Natural killer cell treated with Interleukin-12 subunit alpha and Interleukin-12 subunit beta and Interleukin-15 and Interleukin-18, amount 100 ng/mL, for 72 hours (primary cell): ENCODE measurements around the gene ZFYVE21. TPM values are rescaled to one million over a fixed set of nuclear protein-coding genes. Genes with fewer than 3 reads are reported as not detected.
A peak's percentile ranks its signal among the peaks of the same experiment; 100 is the strongest.
"Not testable (repeated sequence)": the region's sequence is repeated elsewhere in the genome, so short reads cannot be mapped to it uniquely, and the experiment has no call there.

Source experiments
- ATAC-seq, 2 donors: fragments of 150-1000 bp; cut with Tn5 transposase in 1 of 2; sonication (Bioruptor Pico), chemical (Tn5 transposase) in 1 of 2; 2 replicates each; pipeline ENCODE4 v1.10.0; 2021
- DNase-seq: peaks from one replicate; pipeline ENCODE4 v3.0.0; 2022; ENCODE audit warnings: low spot score
- H3K27ac Mint-ChIP-seq, 2 donors: 1 replicate in 1 of 2; 2 replicates in 1 of 2; pipeline ENCODE4 v1.8.0; 2022; ENCODE audit warnings: mixed read lengths in 2 of 2, mild to moderate bottlenecking in 1 of 2, moderate library complexity in 1 of 2
- H3K27me3 Mint-ChIP-seq, 2 donors: 1 replicate in 1 of 2; 2 replicates in 1 of 2; pipeline ENCODE4 v1.8.0; 2022; ENCODE audit warnings: mixed read lengths in 2 of 2
- H3K36me3 Mint-ChIP-seq: one replicate; pipeline ENCODE4 v1.8.0; 2022; ENCODE audit warnings: mixed read lengths
- H3K4me1 Mint-ChIP-seq, 2 donors: 1 replicate in 1 of 2; 2 replicates in 1 of 2; pipeline ENCODE4 v1.8.0; 2022; ENCODE audit warnings: low read depth in 2 of 2, mixed read lengths in 2 of 2, mild to moderate bottlenecking in 1 of 2
- H3K4me3 Mint-ChIP-seq: one replicate; pipeline ENCODE4 v1.8.0; 2022; ENCODE audit warnings: mixed read lengths
- H3K9me3 Mint-ChIP-seq: 2 replicates; pipeline ENCODE4 v1.8.0; 2022; ENCODE audit warnings: mixed read lengths
- total RNA-seq, 2 donors: library from RNA; stranded (reverse); gene quantifications; one replicate each; pipeline ENCODE4 v1.2.3, GENCODE V29; 2022

The ZFYVE21 gene
- total RNA-seq, 2 donors from 2014 or later: 13.0 to 22.0 TPM

DNA sequence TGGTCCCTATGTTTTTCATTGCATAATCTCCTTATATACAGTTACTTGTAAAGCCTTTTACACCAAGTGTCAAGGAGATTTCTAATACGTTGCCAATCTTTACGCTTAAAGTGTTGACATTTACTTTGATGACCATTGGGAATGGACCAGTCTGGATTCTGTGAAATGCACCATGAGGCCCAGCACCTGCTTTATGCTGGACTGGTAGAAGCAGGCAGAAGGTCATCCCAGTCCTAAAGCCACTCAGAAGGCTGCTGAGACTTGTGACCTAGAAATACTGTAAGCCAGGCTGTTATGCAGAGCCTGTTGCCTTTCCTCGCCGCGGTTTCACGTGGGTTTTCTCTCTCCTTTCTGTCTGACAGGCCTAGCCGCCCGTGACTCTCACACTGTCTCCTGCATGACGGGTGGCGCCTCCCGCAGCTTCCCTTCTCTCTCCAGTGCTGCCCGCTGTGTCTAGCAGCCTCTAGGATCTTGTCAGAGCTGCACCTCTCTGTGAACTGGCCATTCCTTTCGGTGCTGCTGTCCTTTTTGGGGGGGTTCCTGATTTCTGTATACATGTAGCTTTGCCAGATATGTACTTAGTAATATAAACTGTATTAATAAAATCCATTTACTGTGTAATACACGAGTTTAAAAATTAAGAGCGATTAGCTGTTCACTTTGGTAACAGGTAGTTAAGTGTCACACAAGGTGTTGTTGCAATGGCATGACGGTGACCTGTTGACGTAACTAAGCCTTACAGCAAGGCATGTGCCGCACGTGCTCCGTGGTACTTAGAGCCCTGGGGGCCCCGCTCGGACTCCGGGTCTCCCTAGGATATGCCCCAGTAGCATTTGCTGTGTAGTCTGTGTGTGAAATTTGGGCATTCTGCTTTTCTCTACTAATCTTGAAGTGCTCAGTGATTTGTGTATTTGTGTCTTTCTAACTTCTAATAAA, 30.1 kb upstream of the ZFYVE21 start:
- DNase-seq (no peak), ATAC-seq (no peak)
- Mint-ChIP-seq H3K9me3 (no peaks in the 10 kb centered on the region), H3K4me3 (no peak overlapping the region), H3K4me1 (no peaks in the 10 kb centered on the region), H3K27ac (no peak overlapping the region), H3K27me3 (no peaks in the 10 kb centered on the region), H3K36me3 (peaks cover 2% of the 10 kb centered on the region)

DNA sequence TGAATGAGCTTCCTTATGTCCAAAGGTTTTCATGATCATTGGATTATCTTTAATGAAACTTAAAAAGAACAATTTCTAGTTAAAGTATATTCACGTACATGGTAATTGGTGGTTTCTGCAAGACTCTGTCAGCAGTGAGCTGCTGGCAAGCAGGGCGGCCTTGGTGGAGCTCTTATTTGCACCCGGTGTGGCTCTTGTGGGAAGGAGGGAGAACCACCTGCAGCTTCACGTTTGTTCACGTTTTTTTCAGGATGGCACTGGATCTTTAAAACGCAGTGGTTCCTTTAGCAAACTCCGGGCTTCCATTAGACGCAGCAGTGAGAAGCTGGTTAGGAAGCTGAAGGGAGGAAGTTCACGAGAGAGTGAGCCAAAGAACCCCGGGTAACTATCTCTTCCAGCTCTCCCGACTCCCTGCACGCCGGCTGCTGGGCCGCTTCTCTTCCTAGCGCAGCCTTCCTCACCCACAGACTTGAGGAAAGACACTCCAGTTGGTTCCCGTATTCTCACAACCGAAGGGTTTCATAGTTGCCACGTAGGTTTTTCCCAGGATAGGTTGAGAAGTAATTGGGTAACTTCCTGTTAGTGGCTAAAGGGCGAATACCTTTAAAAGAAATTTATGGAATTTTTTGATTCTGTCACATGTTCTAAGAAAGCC, 28.7 kb upstream of the ZFYVE21 start:
- Mint-ChIP-seq H3K36me3 (no peaks in the 10 kb centered on the region), H3K9me3 (no peaks in the 10 kb centered on the region), H3K27ac (no peak overlapping the region), H3K4me1 (no peaks in the 10 kb centered on the region), H3K27me3 (no peaks in the 10 kb centered on the region), H3K4me3 (no peak overlapping the region)
- ATAC-seq: no peak
- DNase-seq: no peak

DNA sequence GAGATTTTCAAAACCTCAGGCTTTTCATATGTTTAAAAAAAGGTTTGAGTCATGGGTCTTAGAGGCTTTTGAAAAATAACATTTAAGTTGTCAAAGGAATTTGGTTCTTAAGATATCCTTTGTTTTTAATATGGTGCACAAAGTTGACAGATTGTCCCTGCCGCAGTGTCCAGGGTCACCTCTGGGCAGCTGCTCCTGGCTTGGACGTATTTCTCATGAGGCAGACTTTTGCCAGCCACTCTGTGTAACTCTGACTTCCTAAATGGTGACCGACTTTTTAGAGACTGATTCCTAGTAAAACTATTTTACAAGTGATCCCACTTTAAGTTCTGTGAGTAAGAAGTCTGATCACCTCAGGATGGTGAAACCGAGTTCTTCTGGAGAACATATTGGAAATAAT, 27.9 kb upstream of the ZFYVE21 start:
- DNase-seq (no peak), ATAC-seq (no peak)
- Mint-ChIP-seq H3K27ac (no peak overlapping the region), H3K9me3 (no peaks in the 10 kb centered on the region), H3K4me3 (no peak overlapping the region), H3K36me3 (no peaks in the 10 kb centered on the region), H3K27me3 (no peaks in the 10 kb centered on the region), H3K4me1 (no peaks in the 10 kb centered on the region)

DNA sequence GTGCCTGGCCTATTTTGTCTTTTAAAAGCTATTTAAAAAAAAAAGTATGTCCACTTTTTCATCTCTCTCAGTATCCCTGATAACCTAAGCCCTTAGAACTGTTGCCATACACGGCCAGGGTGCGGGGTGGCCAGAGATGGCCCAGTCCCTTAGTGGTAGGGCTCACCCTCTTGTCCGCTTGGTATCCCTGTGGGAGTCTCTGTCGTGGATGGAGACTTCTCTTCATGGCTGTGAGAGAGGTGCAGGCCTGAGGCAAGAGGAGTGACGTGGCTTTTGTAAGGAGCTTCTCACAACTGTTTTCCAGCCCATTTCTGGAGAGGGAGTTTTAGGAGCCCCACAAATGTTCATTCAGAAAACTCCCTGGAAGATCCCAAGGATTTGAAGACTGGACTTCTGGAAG, 27.2 kb upstream of the ZFYVE21 start:
- ATAC-seq (no peak), DNase-seq (peak; percentile 22)
- Mint-ChIP-seq H3K27me3 (no peaks in the 10 kb centered on the region), H3K9me3 (no peaks in the 10 kb centered on the region), H3K27ac (no peak overlapping the region), H3K36me3 (no peaks in the 10 kb centered on the region), H3K4me3 (no peak overlapping the region), H3K4me1 (no peaks in the 10 kb centered on the region)

DNA sequence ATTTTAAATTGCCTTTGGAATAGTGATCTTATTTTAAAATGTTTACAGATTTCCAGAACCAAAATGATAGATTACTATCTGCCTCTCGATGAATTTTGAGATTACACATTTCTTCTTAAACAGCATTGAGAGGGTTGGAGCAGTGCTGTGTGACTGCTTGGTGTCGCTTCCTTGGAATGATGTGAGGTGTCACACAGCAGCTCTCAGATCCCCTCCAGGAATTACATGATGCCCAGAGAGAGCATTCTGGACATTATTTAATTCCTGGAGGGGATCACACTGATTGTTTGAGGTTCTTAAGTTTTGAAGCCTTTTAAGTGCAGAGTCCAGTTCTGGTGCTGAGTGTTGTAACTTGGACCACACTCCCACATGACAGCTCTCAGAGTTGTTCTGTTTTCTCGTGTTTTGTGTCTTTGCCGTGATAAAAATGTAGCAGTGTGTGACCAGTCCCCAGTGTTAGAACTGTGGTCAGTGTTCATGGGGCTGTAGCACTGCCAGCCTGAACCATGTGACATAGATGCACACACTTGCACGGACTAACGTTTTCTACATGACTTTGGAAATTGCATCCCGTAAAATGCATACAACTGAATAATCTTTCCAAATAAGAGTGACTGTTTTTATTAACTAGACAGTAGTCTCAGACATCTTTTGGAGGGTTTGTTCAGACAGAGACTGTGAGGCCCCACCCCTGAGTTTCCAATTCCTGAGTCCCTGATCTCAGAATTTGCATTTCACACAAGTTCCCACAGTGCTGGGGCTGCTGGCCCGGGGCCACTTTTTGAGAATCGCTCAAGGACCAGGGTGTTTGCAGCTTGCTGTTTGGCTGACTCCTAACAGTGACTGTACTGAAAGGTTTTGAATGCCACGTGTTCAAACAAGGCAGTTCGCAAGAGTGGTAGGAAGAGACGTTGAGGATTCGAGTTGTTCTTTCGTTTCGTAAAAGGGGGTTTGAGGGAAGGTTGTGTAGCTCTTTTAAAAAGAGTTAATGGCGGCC, 26.4 kb upstream of the ZFYVE21 start:
- H3K27me3 Mint-ChIP-seq: no peaks in the 10 kb centered on the region
- ATAC-seq (no peak), DNase-seq (no peak)
- no peak overlapping the region for H3K4me3 Mint-ChIP-seq
- H3K27ac Mint-ChIP-seq: peak overlapping the region in 1 of 2 donors; percentile 22
- H3K36me3 Mint-ChIP-seq: no peaks in the 10 kb centered on the region
- H3K4me1 Mint-ChIP-seq: no peaks in the 10 kb centered on the region
- no peaks in the 10 kb centered on the region for H3K9me3 Mint-ChIP-seq

DNA sequence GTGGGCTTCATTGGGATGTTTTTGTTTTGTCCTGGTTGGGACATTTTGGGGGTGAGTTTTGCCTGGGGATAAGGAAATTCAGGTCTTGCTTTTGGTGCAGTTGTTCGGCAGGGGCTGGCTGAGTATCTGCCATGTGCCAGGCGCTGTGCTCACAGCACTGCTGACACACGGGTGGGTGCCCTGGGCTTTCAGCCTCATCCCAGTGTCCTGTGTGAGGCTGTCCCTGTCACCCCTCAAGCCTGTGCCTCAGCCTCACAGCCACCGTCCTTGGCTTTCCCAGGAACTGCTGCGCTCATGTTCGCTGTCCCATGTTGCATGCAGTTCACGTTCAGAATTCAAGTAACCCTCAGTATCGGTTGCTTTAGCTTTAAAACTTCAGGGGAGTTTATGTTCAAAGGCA, 25.3 kb upstream of the ZFYVE21 start:
- no peak overlapping the region for H3K27ac Mint-ChIP-seq
- H3K9me3 Mint-ChIP-seq: no peaks in the 10 kb centered on the region
- H3K4me1 Mint-ChIP-seq: peaks cover 0 to under 1% of the 10 kb centered on the region in 2 donors

DNA sequence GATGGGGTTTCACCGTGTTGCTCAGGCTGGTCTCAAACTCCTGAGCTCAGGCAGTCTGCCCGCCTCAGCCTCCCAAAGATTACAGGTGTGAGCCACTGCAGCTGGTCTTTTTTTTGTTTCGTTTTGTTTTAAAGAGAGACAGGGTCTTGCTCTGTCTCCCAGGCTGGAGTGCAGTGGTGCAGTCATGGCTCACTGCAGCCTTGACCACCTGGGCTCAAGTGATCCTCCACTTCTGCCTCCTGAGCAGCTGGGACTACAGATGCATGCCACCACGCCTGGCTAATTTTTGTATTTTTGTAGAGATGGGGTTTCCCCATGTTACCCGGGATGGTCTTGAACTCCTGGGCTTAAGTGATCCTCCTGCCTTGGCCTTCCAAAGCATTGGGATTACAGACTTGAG, 24.0 kb upstream of the ZFYVE21 start:
- H3K27me3 Mint-ChIP-seq, H3K4me3 Mint-ChIP-seq, H3K36me3 Mint-ChIP-seq, H3K9me3 Mint-ChIP-seq, ATAC-seq, DNase-seq, H3K27ac Mint-ChIP-seq, H3K4me1 Mint-ChIP-seq: not testable (repeated sequence)

More for the DNA sequence above, 25.3 kb upstream of the ZFYVE21 start:
- Mint-ChIP-seq H3K36me3 (no peaks in the 10 kb centered on the region), H3K27me3 (no peaks in the 10 kb centered on the region), H3K4me3 (no peak overlapping the region)
- ATAC-seq (no peak), DNase-seq (no peak)

DNA sequence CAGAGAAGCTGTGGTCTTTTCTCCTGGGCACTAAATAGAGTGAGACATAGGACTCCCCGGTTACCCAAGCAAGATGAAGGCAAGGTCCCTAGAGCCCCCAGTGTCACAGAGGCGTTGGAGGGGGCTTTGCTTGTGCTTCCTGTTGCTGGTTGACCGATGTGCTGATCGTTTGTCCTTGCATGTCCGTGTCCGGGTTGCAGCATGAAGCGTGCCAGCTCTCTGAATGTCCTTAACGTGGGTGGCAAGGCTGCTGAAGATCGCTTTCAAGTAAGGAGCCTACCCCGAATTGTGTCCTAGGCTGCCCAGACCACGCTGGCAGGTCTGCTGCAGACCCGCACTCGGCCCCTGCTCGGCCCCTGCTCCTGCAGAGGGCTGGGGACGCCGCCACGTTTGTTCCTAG, 23.5 kb upstream of the ZFYVE21 start:
- Mint-ChIP-seq H3K4me3 (no peak overlapping the region), H3K4me1 (peaks cover 0 to 10% of the 10 kb centered on the region in 2 donors), H3K27ac (no peak overlapping the region), H3K36me3 (no peaks in the 10 kb centered on the region), H3K9me3 (no peaks in the 10 kb centered on the region), H3K27me3 (no peaks in the 10 kb centered on the region)
- DNase-seq (no peak), ATAC-seq (no peak)

DNA sequence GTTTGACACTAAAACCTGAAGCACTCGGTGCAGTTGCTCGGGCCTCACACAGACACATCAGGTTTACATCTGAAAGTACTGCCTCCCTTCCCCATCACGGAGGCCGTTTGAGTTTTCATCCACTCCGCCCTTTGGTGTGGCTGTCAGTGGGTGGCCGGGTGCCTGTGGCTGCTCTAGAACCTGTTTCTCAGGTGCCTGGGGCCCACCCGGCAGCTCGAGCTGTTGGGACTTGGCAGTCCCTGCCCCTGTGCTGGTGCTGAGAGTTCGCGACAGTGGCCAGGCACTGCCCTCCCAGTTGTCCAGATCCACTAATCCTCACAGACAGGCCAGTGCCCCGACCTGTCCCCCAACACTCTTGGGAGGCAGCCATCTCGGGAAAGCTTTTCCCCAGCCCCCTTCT, 22.7 kb upstream of the ZFYVE21 start:
- H3K4me1 Mint-ChIP-seq: peaks cover 0 to 14% of the 10 kb centered on the region in 2 donors
- no peak overlapping the region for H3K4me3 Mint-ChIP-seq
- DNase-seq (peak; percentile 29), ATAC-seq (no peak)
- no peak overlapping the region for H3K27ac Mint-ChIP-seq
- H3K9me3 Mint-ChIP-seq: no peaks in the 10 kb centered on the region
- H3K36me3 Mint-ChIP-seq: no peaks in the 10 kb centered on the region
- H3K27me3 Mint-ChIP-seq: no peaks in the 10 kb centered on the region

DNA sequence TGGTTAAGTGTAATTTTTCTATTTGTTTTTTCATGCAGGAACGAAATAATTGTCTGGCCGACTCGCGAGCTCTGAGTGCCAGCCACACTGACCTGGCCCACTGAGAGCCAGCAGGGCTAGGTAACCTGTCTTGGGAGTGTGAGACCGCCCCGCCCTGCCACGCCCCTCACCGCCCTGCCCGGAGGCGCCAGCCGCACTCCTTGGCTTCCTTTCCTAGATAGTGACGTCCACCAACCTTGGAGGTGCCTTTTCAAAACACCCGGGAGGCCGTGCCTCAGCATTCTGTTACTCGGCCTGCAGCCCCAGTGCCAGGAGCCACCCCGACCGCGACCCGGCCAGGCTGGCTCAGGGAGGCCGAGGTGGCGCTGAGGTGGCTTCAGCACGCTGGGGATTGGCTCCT, 22.1 kb upstream of the ZFYVE21 start:
- H3K4me1 Mint-ChIP-seq: peaks cover 0 to 15% of the 10 kb centered on the region in 2 donors
- H3K36me3 Mint-ChIP-seq: no peaks in the 10 kb centered on the region
- DNase-seq: peak; percentile 41
- H3K9me3 Mint-ChIP-seq: no peaks in the 10 kb centered on the region
- H3K27me3 Mint-ChIP-seq: no peaks in the 10 kb centered on the region
- ATAC-seq: no peak
- H3K27ac Mint-ChIP-seq: no peak overlapping the region
- H3K4me3 Mint-ChIP-seq: no peak overlapping the region

DNA sequence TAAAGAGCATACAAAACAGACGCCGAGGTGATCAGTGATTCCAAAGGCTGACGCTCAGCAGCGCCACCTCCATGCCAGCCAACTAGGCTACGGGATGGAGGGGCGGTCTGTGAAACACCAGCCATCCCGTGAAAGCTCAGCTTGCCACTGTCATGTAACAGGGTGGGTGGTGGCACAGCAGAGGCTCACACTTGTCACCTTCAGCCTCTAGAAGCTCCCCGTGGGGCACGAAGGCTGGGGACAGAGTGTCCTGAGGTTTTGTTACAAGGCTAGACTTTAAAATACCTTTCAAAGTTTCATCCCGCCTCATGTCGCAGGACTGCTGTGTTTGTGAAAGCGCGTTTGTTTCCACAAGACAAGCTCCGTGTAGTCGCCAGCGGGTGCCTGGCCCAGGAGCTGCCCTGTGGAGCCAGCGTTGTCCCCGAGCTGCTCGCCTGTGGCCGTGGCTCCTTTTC, 21.0 kb upstream of the ZFYVE21 start:
- Mint-ChIP-seq H3K36me3 (no peaks in the 10 kb centered on the region), H3K4me3 (no peak overlapping the region), H3K27me3 (no peaks in the 10 kb centered on the region), H3K4me1 (peaks cover 0 to 15% of the 10 kb centered on the region in 2 donors), H3K27ac (no peak overlapping the region), H3K9me3 (no peaks in the 10 kb centered on the region)
- ATAC-seq: no peak
- peak; percentile 58 for DNase-seq

DNA sequence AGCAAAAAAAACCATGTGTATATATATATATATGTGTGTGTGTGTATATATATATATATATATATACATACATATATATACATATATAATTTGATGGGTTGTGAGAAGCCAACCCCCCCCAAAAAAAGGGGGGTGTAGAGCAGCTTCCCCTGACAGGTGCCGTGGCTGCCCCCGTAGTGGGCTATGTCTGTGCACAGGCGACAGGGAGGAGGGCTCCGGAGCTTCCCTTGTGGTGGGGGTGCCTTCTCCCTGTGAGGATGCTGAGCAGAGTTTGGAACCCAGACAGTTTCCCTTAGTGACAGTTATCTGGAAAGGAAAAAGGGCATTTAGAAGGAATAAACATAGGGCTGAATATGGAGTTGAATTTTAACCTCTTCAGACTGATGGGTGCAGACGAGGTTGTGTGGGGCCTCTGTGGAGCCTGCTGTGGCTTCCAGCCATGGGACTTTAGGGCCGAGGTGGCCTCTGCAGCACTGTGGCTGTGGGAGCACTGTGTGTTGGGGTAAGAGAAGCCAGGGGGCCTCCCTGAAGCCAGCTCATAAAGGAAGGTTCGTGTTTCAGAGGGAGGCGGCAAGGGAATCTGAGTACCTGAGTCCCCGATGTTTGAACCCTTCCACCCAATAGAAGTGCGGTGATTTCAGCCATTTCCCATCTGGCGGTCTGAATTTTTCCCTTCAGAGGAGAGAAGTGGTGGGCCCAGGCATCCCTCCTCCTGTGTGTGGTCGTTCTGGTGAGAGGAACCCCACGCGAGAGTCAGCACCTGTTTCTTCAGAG, 20.1 kb upstream of the ZFYVE21 start:
- H3K4me1 Mint-ChIP-seq: peaks cover 0 to 18% of the 10 kb centered on the region in 2 donors
- no peaks in the 10 kb centered on the region for H3K27me3 Mint-ChIP-seq
- H3K27ac Mint-ChIP-seq: no peak overlapping the region
- no peaks in the 10 kb centered on the region for H3K9me3 Mint-ChIP-seq
- ATAC-seq: no peak
- H3K4me3 Mint-ChIP-seq: no peak overlapping the region
- DNase-seq: peak; percentile 15
- H3K36me3 Mint-ChIP-seq: no peaks in the 10 kb centered on the region

DNA sequence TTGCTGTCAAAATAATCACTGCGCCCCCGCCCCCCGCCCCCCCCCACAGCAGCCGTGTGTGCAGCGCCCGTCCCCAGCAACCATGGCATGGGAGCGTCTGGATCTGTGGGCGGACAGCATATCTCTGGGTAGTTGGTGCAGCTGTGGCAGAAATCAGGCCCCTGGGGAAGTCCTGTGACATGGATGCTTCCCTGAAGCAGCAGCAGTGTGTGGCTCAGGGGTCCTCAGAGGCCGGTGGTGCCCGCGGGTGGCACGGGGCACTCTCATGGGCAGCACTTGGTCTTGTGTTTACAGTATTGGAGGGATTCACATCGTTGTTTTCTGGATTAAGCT, 19.6 kb upstream of the ZFYVE21 start:
- H3K9me3 Mint-ChIP-seq: no peaks in the 10 kb centered on the region
- H3K4me3 Mint-ChIP-seq: no peak overlapping the region
- no peaks in the 10 kb centered on the region for H3K36me3 Mint-ChIP-seq
- DNase-seq: peak; percentile 42
- H3K27ac Mint-ChIP-seq: no peak overlapping the region
- no peak for ATAC-seq
- H3K27me3 Mint-ChIP-seq: no peaks in the 10 kb centered on the region
- H3K4me1 Mint-ChIP-seq: peaks cover 0 to 18% of the 10 kb centered on the region in 2 donors
